GM21786 (cell line): ENCODE data around the gene C12orf43.
"Not testable (repeated sequence)": the region's sequence is repeated elsewhere in the genome, so short reads cannot be mapped to it uniquely, and the experiment has no call there.

Experiments
- ATAC-seq: cut with Tn5 transposase; IDR thresholded peaks from one replicate; pipeline ENCODE4 v1.9.1; 2021; ENCODE audit not compliant: unreplicated experiment

The C12orf43 gene, protein sequence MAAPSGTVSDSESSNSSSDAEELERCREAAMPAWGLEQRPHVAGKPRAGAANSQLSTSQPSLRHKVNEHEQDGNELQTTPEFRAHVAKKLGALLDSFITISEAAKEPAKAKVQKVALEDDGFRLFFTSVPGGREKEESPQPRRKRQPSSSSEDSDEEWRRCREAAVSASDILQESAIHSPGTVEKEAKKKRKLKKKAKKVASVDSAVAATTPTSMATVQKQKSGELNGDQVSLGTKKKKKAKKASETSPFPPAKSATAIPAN

DNA sequence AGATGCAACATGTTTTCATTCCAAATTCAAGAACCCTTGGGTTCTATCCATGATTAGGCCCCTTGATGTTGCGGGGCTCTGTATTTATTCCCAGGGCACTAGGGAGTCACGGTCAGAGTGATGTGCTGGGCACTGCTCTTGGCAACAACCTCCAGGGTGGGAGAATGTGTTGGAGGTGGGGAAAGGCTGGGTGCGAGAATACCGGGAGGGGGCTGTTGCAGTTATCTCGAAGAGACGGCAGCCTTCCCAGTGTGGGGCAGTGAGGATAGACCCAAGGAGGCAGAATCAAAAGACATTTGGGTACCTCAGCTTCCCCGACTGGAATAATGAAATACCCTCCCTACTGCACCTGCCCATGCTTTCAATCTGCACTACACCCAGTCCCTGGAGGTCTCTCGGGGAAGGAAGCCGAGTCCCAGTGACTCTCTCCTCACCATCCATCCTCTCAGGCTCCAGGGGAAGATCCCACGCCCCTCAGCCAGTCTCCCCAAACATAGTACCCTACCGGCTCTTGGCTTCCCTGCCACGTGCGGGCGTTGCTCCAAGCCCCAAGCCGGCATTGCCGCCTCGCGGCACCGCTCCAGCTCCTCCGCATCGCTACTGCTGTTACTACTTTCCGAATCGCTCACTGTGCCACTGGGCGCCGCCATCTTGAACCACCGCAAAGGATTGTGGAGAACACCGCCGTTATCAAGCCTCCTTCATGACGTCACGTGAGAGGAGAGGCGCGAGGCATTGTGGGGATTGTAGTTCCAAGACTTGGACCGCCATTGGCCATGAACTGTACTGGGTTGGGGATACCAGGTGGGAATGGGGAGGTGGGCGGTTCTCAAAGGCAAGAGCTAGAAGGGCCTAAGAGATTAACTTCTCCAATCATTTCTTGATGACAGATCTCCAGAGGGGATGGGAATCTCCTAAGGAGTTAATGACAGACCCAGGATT lies at the start of gene C12orf43:
Gene C12orf43 (minus strand): TSS at position 663 of the 942 bp plus-strand sequence. CDS start 13 bp downstream, at position 650.
- peak; percentile 97 for ATAC-seq

- ATAC-seq = no peak
Measured at GRCh38 chr12:121065345-121065744, 49.1 kb upstream of the C12orf43 start.

DNA sequence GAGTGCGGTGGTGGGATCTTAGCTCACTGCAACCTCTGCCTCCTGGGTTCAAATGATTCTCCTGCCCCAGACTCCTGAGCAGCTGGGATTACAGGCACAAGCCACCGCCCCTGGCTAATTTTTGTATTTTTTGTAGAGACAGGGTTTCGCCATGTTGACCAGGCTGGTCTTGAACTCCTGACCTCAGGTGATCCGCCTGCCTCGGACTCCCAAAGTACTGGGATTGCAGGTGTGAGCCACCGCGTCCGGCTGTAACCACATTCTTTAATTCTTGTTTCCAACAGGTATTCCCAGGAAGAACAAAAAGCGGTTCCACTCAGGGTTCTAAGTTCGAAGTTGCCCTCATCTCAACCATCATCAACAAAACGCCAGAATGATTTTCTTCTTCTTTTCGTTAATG lies 48.3 kb upstream of the C12orf43 start:
- ATAC-seq = not testable (repeated sequence)

DNA sequence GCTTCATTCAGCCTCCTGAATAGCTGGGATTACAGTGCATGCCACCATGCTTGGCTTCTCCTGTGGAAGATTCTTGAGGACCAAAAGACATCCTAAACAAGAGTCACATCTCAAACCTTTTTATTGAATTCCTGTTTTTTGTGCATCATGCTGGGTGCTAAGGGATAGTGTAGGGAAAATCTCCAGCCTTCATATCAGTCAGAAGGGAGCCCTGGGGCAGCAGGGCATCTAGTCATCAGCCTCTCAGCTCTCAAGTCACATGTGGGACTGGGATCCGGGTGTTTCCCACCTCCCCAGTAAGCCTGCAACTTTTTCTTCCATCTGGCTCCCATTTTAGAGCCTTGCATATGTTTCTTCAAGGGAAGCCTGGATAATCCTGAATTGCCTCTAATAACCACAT lies 47.8 kb upstream of the C12orf43 start:
- no peak for ATAC-seq

GRCh38 chr12:121062391-121063045 lies 46.2 kb upstream of the C12orf43 start:
- ATAC-seq = no peak

DNA sequence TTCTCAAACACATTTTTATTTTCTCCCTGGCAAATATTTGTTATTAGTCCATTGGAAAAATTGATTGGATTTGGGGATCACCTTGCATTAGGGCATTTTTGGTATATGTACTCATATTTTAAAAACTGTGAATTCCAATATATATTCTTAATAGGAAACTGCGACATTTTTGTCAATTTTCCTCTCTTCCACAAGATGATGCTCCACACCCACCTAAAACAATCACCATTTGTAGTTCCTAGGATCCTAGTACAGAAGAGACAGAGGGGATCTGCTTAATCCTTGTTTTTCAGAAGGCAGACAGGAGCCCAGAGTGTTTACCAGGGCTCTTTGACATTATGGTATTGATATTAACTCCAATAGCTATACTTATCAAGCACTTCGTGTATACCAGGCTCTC lies 45.5 kb upstream of the C12orf43 start:
- ATAC-seq = no peak

- ATAC-seq = peak; percentile 65
Measured at GRCh38 chr12:121060149-121061001, 44.1 kb upstream of the C12orf43 start.

DNA sequence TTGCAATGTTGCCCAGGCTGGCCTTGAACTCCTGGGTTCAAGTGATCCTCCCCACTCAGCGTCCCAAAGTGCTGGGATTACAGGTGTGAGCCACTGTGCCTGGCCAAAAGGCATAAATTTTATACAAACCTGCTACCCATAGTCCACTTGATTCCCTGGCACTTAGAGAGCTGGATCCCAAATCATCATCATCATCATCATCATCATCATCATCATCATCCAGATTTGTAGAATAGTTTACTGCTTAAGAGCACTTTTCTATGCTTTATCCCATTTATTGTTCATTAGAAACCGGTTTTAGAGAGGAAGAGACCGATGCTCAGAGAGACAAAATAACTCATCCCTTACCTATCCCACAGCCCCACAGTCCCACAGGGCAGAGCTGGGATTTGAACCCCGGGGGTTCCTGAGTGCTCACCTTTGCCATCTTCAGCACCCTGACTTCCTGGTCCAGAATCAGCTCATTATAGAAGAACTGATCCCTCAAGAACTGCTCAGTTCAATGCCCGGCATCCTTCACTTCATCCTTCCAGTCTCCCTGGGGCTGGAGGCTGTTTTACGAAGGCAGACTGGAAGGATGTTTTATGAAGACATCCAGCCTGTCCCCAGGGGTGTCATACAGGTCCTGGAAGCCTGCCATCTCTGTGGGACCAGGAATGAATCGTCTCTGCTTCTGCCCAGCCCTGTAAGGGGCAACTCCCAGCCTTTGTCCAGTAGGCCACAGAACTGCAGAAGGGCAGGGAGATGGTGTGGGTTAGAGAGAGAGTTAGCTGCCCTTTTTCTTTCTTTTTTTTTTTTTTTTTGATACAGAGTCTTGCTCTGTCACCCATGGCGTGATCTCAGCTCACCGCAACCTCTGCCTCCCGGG lies 43.0 kb upstream of the C12orf43 start:
- ATAC-seq = peak; percentile 10

- no peak for ATAC-seq
Measured at GRCh38 chr12:121057794-121058193, 41.5 kb upstream of the C12orf43 start.

GRCh38 chr12:121053706-121054105 lies 37.4 kb upstream of the C12orf43 start:
- ATAC-seq = no peak

- ATAC-seq = no peak
Measured at GRCh38 chr12:121050725-121051124, 34.4 kb upstream of the C12orf43 start.

- no peak for ATAC-seq
Measured at GRCh38 chr12:121048442-121048841, 32.2 kb upstream of the C12orf43 start.

GRCh38 chr12:121047400-121047799 lies 31.1 kb upstream of the C12orf43 start:
- not testable (repeated sequence) for ATAC-seq

- ATAC-seq = no peak
Measured at GRCh38 chr12:121043067-121043466, 26.8 kb upstream of the C12orf43 start.

GRCh38 chr12:121038861-121039668 lies 22.8 kb upstream of the C12orf43 start, which contains the start of gene OASL:
Gene OASL (minus strand): TSS chr12:121039246. CDS start chr12:121038971, 275 bp downstream.
- ATAC-seq = peak; percentile 79

GRCh38 chr12:121036810-121037326 lies 20.6 kb upstream of the C12orf43 start:
- no peak for ATAC-seq

GRCh38 chr12:121034616-121035305 lies 18.5 kb upstream of the C12orf43 start:
- ATAC-seq = no peak
